ENCODE results near the gene CRELD2. TPM values are rescaled to one million over a fixed set of nuclear protein-coding genes. Genes with fewer than 3 reads are reported as not detected.

The CRELD2 gene
- total RNA-seq, 6 experiments from 2014 or later = 67.9 to 86.8 (median 78.5) TPM

DNA sequence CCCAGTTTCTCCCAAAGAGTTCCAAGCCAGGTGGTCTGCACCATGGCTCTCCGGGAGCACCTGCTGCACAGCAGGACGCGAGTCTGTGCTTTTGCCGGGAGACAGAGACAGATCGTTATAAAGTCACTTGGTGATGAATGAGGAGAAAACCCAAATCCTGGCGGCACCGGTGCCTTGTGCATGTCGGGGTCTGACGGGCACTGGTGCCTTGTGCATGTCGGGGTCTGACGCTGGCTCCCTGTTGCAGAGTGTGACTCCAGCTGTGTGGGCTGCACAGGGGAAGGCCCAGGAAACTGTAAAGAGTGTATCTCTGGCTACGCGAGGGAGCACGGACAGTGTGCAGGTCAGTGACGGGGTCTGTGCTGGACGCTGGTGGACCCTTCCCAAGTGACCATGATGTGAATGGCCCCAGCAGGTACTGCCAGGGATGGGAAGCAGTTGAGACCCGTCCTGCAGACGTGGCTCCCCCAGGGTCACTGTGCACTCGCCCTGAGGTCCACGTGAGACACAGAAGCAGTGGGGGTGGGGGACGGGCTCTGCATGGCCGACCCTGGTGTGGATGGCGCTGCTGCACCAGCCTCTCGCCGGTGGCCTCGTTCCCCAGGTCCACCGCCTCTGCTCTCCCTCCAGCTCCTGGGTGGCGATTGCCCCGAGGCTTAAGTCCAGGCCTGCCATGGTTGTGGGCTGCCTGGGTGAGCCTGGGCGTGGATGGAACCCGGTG lies 5.8 kb downstream of the CRELD2 start:
- TF ChIP-seq, protein P1, sequence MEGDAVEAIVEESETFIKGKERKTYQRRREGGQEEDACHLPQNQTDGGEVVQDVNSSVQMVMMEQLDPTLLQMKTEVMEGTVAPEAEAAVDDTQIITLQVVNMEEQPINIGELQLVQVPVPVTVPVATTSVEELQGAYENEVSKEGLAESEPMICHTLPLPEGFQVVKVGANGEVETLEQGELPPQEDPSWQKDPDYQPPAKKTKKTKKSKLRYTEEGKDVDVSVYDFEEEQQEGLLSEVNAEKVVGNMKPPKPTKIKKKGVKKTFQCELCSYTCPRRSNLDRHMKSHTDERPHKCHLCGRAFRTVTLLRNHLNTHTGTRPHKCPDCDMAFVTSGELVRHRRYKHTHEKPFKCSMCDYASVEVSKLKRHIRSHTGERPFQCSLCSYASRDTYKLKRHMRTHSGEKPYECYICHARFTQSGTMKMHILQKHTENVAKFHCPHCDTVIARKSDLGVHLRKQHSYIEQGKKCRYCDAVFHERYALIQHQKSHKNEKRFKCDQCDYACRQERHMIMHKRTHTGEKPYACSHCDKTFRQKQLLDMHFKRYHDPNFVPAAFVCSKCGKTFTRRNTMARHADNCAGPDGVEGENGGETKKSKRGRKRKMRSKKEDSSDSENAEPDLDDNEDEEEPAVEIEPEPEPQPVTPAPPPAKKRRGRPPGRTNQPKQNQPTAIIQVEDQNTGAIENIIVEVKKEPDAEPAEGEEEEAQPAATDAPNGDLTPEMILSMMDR (IDR thresholded peaks at IDR 0.05) = no peak
- Mint-ChIP-seq H3K4me3 (no peak overlapping the region), H3K27me3 (ENCODE audit: insufficient read depth) (peaks cover 2% of the 10 kb centered on the region; the same call in 1 of the 2 replicates), H3K4me1 (ENCODE audit: low read depth) (peaks cover 10% of the 10 kb centered on the region; the same call in 1 of the 2 replicates), H3K36me3 (ENCODE audit: low read depth) (peaks cover 5% of the 10 kb centered on the region; the same call in 1 of the 2 replicates), H3K9me3 (no peaks in the 10 kb centered on the region), H3K27ac (no peak overlapping the region)
- DNase-seq = no peak

DNA sequence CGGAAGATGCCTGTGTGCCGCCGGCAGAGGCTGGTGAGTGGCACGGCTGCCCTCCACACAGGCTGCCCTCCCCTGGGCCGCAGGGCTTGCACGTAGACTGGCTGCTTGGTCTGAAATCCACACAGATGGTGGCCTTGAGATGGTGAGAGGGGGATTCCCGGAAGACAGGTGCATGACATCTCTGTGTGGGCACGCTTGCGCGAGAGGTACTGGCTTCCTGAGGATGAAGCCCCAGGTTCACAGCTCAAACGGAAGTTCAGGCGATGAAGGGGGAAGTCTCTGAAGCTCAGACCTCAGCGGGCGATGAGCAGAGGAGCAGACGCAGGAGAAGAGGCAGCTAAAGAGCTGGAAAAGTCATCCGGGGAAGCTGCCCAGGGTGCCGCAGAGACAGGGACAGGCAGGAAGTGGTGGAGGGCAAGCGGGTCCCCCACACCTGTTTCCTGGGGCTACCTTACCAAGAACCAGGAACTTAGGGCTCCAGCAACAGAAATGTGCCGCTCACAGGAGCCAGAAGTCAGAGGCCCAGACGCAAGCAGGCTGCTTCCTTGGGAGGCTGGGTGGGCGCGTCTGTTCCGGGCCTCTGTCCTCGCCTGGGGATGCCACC lies 7.2 kb downstream of the CRELD2 start:
- peaks cover 2% of the 10 kb centered on the region; the same call in 1 of the 2 replicates for H3K27me3 Mint-ChIP-seq (ENCODE audit: insufficient read depth)
- no peak for DNase-seq
- H3K27ac Mint-ChIP-seq = no peak overlapping the region
- peaks cover 5% of the 10 kb centered on the region; the same call in 1 of the 2 replicates for H3K36me3 Mint-ChIP-seq (ENCODE audit: low read depth)
- no peaks in the 10 kb centered on the region for H3K9me3 Mint-ChIP-seq
- no peaks in the 10 kb centered on the region for H3K4me1 Mint-ChIP-seq (ENCODE audit: low read depth)
- H3K4me3 Mint-ChIP-seq = no peak overlapping the region
- TF ChIP-seq, protein P1 (IDR thresholded peaks at IDR 0.05) = no peak

DNA sequence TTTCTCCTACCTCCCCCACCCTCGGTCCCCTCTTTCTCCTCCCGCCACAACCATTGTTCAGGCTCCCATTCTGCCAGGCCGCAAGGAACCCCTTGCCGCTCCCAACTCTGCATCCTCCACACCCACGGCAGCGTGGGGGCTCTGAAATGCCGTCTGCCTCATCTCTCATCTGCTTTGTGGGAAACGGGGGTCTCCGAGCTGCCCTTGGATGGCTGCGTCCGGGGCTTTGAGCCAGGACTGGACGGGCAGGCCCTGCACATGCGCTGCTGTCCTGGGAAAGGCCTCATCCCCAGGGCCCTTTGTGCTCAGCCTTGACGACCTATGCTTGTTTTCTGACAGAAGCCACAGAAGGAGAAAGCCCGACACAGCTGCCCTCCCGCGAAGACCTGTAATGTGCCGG lies 8.5 kb downstream of the CRELD2 start:
- Mint-ChIP-seq H3K27me3 (ENCODE audit: insufficient read depth) (peaks cover 2% of the 10 kb centered on the region; the same call in 1 of the 2 replicates), H3K4me3 (no peak overlapping the region), H3K27ac (no peak overlapping the region), H3K9me3 (no peaks in the 10 kb centered on the region), H3K36me3 (ENCODE audit: low read depth) (peaks cover 5% of the 10 kb centered on the region; the same call in 1 of the 2 replicates), H3K4me1 (ENCODE audit: low read depth) (peaks cover 7% of the 10 kb centered on the region)
- TF ChIP-seq, protein P1 (IDR thresholded peaks at IDR 0.05) = no peak
- DNase-seq = no peak

DNA sequence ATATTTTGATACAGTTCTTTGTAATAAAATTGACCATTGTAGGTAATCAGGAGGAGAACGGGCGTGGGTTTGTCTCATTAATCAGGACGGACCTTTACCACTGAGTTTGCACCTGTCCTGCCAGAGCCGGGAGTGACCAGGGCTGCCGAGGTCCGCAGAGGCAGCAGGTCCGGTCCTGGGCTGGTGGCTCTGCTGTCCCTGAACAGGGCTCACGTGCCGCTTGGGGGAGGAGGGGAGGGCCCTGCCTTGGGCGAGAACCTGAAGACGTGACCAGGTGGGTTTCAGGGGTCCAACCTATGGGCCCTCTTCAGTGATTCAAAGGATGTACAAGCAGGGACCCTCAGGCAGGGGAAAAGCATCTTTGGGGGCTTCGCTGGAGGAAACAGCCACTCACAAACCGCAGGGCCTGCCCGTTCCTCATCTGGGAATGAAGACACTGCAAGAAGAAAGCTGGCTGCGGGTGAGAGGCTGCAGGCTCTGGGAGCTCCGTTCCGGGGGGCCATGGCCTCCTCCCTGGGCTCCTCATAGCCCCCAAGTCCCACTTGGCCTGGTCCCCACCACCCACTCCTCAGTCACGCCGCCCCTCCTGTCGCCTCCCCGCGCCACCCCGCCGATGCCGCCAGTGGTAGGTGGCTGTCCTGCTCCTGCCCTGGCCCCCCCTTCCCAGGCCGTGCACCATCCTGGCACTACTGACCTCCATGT lies 9.2 kb downstream of the CRELD2 start:
- H3K27ac Mint-ChIP-seq = no peak overlapping the region
- peaks cover 5% of the 10 kb centered on the region; the same call in 1 of the 2 replicates for H3K36me3 Mint-ChIP-seq (ENCODE audit: low read depth)
- no peaks in the 10 kb centered on the region for H3K9me3 Mint-ChIP-seq
- H3K4me1 Mint-ChIP-seq (ENCODE audit: low read depth) = peaks cover 7% of the 10 kb centered on the region
- no peak for DNase-seq
- no peak overlapping the region for H3K4me3 Mint-ChIP-seq
- H3K27me3 Mint-ChIP-seq (ENCODE audit: insufficient read depth) = peaks cover 2% of the 10 kb centered on the region; the same call in 1 of the 2 replicates
- TF ChIP-seq, protein P1 (IDR thresholded peaks at IDR 0.05) = no peak

DNA sequence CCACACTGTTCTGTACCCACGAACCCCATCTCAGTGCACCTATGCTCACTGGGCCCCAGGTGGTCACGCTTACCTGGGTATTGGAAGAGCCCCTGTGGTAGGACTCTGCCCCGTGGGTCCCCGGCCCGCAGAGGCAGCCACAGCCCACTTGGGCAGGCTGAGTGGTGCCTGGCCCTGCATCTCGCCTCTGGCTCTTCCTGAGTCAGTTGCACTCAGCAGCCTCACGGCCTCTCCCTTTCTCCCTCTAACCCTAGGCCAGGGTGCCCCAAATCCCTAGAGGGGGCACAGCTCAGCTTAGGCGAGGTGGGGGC lies 9.7 kb downstream of the CRELD2 start:
- Mint-ChIP-seq H3K4me1 (ENCODE audit: low read depth) (peaks cover 7% of the 10 kb centered on the region), H3K27me3 (ENCODE audit: insufficient read depth) (peaks cover 3% of the 10 kb centered on the region), H3K4me3 (no peak overlapping the region), H3K9me3 (no peaks in the 10 kb centered on the region), H3K27ac (no peak overlapping the region), H3K36me3 (ENCODE audit: low read depth) (peaks cover 5% of the 10 kb centered on the region; the same call in 1 of the 2 replicates)
- TF ChIP-seq, protein P1 (IDR thresholded peaks at IDR 0.05) = no peak
- DNase-seq = no peak

Data from HFFc6 (cell line).